Testis (tissue), 3 donors: ENCODE measurements around the gene GTPBP3. TPM values are rescaled to one million over a fixed set of nuclear protein-coding genes. Genes with fewer than 3 reads are reported as not detected.

Experiments used
- DNase-seq: peaks from one replicate; pipeline ENCODE4 v3.0.0-alpha.2; 2019
- H3K27ac ChIP-seq, 2 donors: fragments of 200-600 bp; sonication (generic); one replicate each; pipeline ENCODE4 v1.5.1; 2019
- H3K27me3 ChIP-seq: fragments of 200-600 bp; sonication (generic); one replicate; pipeline ENCODE4 v1.5.1; 2019
- H3K36me3 ChIP-seq: fragments of 200-600 bp; sonication (generic); one replicate; pipeline ENCODE4 v1.5.1; 2017; ENCODE audit warnings: low read depth; ENCODE audit errors: missing control alignments
- H3K4me1 ChIP-seq: fragments of 200-600 bp; sonication (generic); one replicate; pipeline ENCODE4 v1.5.1; 2019
- H3K4me3 ChIP-seq, 2 donors: fragments of 200-600 bp; sonication (generic); one replicate each; pipeline ENCODE4 v1.5.1; 2017 to 2019
- H3K9me3 ChIP-seq: fragments of 200-600 bp; sonication (generic); one replicate; pipeline ENCODE4 v1.5.1; 2017
- CTCF ChIP-seq, 3 experiments: fragments of 450-650 bp in 2 of 3; fragments of 200-600 bp in 1 of 3; sonication (generic) in 1 of 3; IDR thresholded peaks; one replicate each; pipeline ENCODE4 v1.5.1; 2016 to 2019; ENCODE audit warnings: antibody characterized with exemption in 3 of 3, mild to moderate bottlenecking in 2 of 3, moderate library complexity in 1 of 3
- POLR2A ChIP-seq: fragments of 450-650 bp; IDR thresholded peaks from one replicate; pipeline ENCODE4 v1.6.1; 2017; ENCODE audit warnings: antibody characterized with exemption, mild to moderate bottlenecking, moderate library complexity
- WGBS, 2 donors: methylation state at CpG; one replicate each; pipeline ENCODE4 v1.1.5; 2018; 5-methylcytosine and 5-hydroxymethylcytosine counted together
- intact Hi-C: fragments of 100-400 bp; cut with DNase I; formaldehyde crosslinking; loops from one replicate; pipeline ENCODE4 v1.15.1; 2023; ENCODE audit warnings: low total_unique reads
- polyA plus RNA-seq: library from polyadenylated mRNA; stranded (reverse); fragments of 350-450 nt; fragmentation: Illumina TruSeq; extraction: RNeasy Lipid Tissue Mini Kit (QIAGEN cat#74804); gene quantifications from one replicate; pipeline ENCODE4 v1.2.3, GENCODE V29; 2014; ENCODE audit warnings: low read depth, low replicate concordance; ENCODE audit not compliant: insufficient read depth
- total RNA-seq, 2 donors: library from RNA; depleted of rRNA; stranded (reverse); fragments of >200 nt; gene quantifications; one replicate each; pipeline ENCODE4 v1.2.3, GENCODE V29; 2016

Gene GTPBP3
- total and polyA plus RNA-seq, 3 donors from 2014 or later = 9.7 to 22.9 (median 21.6) TPM

DNA sequence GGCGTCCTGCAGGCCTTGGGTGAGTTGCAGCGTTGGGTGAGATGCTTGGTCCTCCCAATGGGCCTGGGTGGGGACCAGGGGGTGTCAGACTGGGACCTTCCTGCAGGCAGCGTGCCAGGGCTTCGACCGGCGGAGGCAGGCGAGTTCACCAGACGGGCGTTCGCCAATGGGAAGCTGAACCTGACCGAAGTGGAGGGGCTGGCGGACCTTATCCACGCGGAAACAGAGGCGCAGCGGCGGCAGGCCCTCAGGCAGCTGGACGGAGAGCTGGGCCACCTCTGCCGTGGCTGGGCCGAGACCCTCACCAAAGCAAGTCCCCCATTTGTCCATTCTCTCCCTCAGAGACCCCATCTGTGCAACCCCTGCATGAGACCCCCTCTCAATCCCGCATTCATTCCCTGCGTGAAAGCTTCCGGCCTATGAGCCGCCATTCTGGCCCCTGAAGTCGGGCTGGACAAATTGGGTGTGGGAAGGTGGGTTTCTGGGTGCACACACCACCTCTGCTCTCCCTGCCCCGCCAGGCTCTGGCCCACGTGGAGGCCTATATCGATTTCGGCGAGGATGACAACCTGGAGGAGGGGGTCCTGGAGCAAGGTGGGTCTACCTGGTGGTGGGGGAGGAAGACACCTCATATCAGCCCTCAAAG is 1.2 kb downstream of the GTPBP3 start:
- WGBS, 2 donors = 70 to 71% methylated on average over 20 to 30 of the region's 30 CpGs
- no peaks in the 10 kb centered on the region for H3K27me3 ChIP-seq
- H3K4me3 ChIP-seq = peak overlapping the region in 1 of 2 donors; percentile 72
- H3K9me3 ChIP-seq = no peaks in the 10 kb centered on the region
- peaks cover 22% of the 10 kb centered on the region for H3K4me1 ChIP-seq
- H3K36me3 ChIP-seq = no peaks in the 10 kb centered on the region
- no peak for TF ChIP-seq POLR2A
- TF ChIP-seq CTCF (IDR thresholded peaks at IDR 0.05) = no peak
- intact Hi-C loops = no loop called here
- no peak for DNase-seq
- no peak overlapping the region for H3K27ac ChIP-seq

- peaks cover 19% of the 10 kb centered on the region for H3K4me1 ChIP-seq
- H3K36me3 ChIP-seq = no peaks in the 10 kb centered on the region
- TF ChIP-seq POLR2A = no peak
- no peak for TF ChIP-seq CTCF (IDR thresholded peaks at IDR 0.05)
- WGBS, 2 donors = 56 to 69% methylated on average over 21 to 34 of the region's 34 CpGs
- no peak overlapping the region for H3K27ac ChIP-seq
- intact Hi-C loops = no loop called here
- DNase-seq = no peak
- no peaks in the 10 kb centered on the region for H3K27me3 ChIP-seq
- no peaks in the 10 kb centered on the region for H3K9me3 ChIP-seq
- no peak overlapping the region for H3K4me3 ChIP-seq
These were observed 1.9 kb downstream of the GTPBP3 start for GRCh38 chr19:17339088-17339741.

DNA sequence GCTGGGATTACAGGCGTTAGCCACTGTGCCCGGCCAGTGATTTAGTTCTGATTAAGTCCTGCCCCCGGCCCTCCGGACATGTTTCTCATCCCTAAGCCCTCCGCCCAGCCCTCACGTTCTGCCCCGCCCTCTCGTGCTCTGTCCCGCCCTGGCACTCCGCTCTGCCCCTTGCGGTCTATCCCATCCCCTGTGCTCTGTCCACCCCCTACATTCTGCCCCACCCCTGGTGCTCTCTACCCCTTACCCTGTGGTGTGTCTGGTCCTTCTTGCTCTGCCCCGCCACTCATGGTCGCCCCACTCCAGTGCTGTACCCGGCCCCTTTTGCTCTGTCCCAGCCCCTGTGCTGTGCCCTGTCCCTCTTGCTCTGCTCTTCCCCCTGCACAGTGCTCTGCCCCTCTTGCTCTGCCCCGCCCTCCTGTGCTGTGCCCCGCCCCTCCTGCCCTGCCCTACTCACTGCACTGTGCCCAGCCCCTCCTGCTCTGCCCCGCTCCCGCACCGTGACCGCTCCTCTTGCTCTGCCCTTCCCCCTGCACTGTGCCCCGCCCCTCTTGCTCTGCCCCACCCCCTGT is 3.0 kb downstream of the GTPBP3 start:
- Histone ChIP-seq H3K27ac (no peak overlapping the region), H3K4me3 (no peak overlapping the region), H3K36me3 (no peaks in the 10 kb centered on the region), H3K9me3 (no peaks in the 10 kb centered on the region), H3K4me1 (peaks cover 14% of the 10 kb centered on the region), H3K27me3 (no peaks in the 10 kb centered on the region)
- 52 to 61% methylated on average over 21 of the region's 21 CpGs for WGBS, 2 donors
- DNase-seq = no peak
- intact Hi-C loops = no loop called here
- TF ChIP-seq CTCF (IDR thresholded peaks at IDR 0.05) (no peak), POLR2A (no peak)

GRCh38 chr19:17340871-17341357 is 3.6 kb downstream of the GTPBP3 start:
- Histone ChIP-seq H3K4me3 (no peak overlapping the region), H3K9me3 (no peaks in the 10 kb centered on the region), H3K27ac (no peak overlapping the region), H3K36me3 (no peaks in the 10 kb centered on the region), H3K4me1 (peaks cover 14% of the 10 kb centered on the region), H3K27me3 (no peaks in the 10 kb centered on the region)
- TF ChIP-seq POLR2A = no peak
- intact Hi-C loops = no loop called here
- 52 to 74% methylated on average over 6 to 17 of the region's 17 CpGs for whole genome bisulfite sequencing, 2 donors
- DNase-seq = no peak

DNA sequence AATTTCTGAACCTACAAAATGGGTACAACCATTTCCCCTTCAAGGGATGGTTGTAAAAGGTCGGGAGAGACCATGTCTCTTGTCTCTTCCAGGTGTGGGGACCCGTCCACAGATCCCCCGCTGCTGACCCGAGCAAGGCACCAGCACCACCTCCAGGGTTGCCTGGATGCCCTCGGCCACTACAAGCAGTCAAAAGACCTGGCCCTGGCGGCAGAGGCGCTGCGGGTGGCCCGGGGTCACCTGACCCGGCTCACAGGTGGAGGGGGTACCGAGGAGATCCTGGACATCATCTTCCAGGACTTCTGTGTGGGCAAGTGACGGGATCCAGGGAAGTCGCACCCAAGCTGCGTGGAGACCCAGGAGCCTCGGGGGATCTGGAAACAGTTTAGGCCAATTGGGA is 4.0 kb downstream of the GTPBP3 start:
- H3K4me3 ChIP-seq = no peak overlapping the region
- H3K27ac ChIP-seq = no peak overlapping the region
- 64 to 74% methylated on average over 7 to 15 of the region's 15 CpGs for WGBS, 2 donors
- H3K4me1 ChIP-seq = peaks cover 11% of the 10 kb centered on the region
- no peak for DNase-seq
- no peak for TF ChIP-seq POLR2A
- no peak for TF ChIP-seq CTCF (IDR thresholded peaks at IDR 0.05)
- H3K36me3 ChIP-seq = no peaks in the 10 kb centered on the region
- no peaks in the 10 kb centered on the region for H3K9me3 ChIP-seq
- no peaks in the 10 kb centered on the region for H3K27me3 ChIP-seq
- intact Hi-C loops = no loop called here
